ENCODE data around the gene CAPN13. TPM values are rescaled to one million over a fixed set of nuclear protein-coding genes. Genes with fewer than 3 reads are reported as not detected.

CAPN13 gene
- total and polyA plus RNA-seq, 2 of the 4 experiments (the other 2 are of a cell fraction) = not detected

GRCh38 chr2:30677231-30677630, 130.0 kb downstream of the CAPN13 start:
- Histone ChIP-seq H3K9me1 (ENCODE audit: insufficient read depth, low read length) (peaks cover 3% of the 10 kb centered on the region; the same call in 1 of the 2 replicates), H3K79me1 (ENCODE audit: low read depth in 1 of 2, low read length in 2 of 2) (no peaks in the 10 kb centered on the region), H2AFZ (replicated peaks; ENCODE audit: low read length, poor library complexity) (no peak overlapping the region), H2BK120ac (ENCODE audit: low read depth, low read length) (no peak overlapping the region), H4K20me1 (ENCODE audit: insufficient read depth, low read length) (no peaks in the 10 kb centered on the region), H2BK15ac (ENCODE audit: low read depth, low read length) (no peak overlapping the region), H3K27me3 (ENCODE audit: control insufficient read depth, insufficient read depth, low read length) (no peaks in the 10 kb centered on the region), H3K27ac (ENCODE audit: insufficient read depth, low read length) (no peak overlapping the region), H3K4me3 (ENCODE audit: insufficient read depth, low read depth, low read length) (no peak overlapping the region), H3K4me2 (ENCODE audit: low read depth, low read length) (no peak overlapping the region), H4K91ac (ENCODE audit: insufficient read depth, low read depth, low read length) (no peak overlapping the region), H3K9ac (ENCODE audit: low read depth, low read length) (no peak overlapping the region), H3K18ac (ENCODE audit: low read depth, low read length) (no peak overlapping the region), H3K4ac (ENCODE audit: low read depth, low read length) (no peak overlapping the region), H2BK5ac (ENCODE audit: low read depth, low read length, poor library complexity, severe bottlenecking) (no peak overlapping the region), H3K56ac (ENCODE audit: extremely low read depth, insufficient read depth, low read length) (no peak overlapping the region), H4K8ac (ENCODE audit: low read depth in 2 of 2, low read length in 2 of 2) (no peak overlapping the region; a peak in 1 of 4 replicates), H3K23ac (ENCODE audit: low read depth, low read length) (no peak overlapping the region), H3K14ac (replicated peaks; ENCODE audit: low read depth, low read length) (no peak overlapping the region), H3K36me3 (ENCODE audit: control insufficient read depth, insufficient read depth, low read length) (no peaks in the 10 kb centered on the region), H3K4me1 (ENCODE audit: control insufficient read depth, insufficient read depth, low read length) (no peaks in the 10 kb centered on the region), H2BK20ac (ENCODE audit: low read depth, low read length) (no peak overlapping the region), H2AK5ac (ENCODE audit: low read depth, low read length) (no peak overlapping the region), H3K9me3 (ENCODE audit: control insufficient read depth, insufficient read depth, low read length) (no peaks in the 10 kb centered on the region), H4K5ac (ENCODE audit: low read depth, low read length) (no peak overlapping the region), H2AK9ac (replicated peaks; ENCODE audit: low read depth, low read length, poor library complexity) (no peak overlapping the region)
- BruUV-seq (replicated peaks) = no TSS peak
- DNase-seq (no peak), ATAC-seq (ENCODE audit: low read depth) (no peak)
- POLR2A ChIA-PET (ENCODE audit: unreplicated experiment) = no interaction called here
- TF ChIP-seq FOS (IDR thresholded peaks at IDR 0.05; ENCODE audit: low read depth, low read length) (no peak), MAZ (IDR thresholded peaks at IDR 0.05; ENCODE audit: borderline replicate concordance, low read depth, low read length) (no peak), CTCF (conservative IDR thresholded peaks at IDR 0.05; ENCODE audit: low read depth, low read length) (no peak), MXI1 (IDR thresholded peaks at IDR 0.05; ENCODE audit: borderline replicate concordance, low read depth, low read length) (no peak), BHLHE40 (IDR thresholded peaks at IDR 0.05; ENCODE audit: low read depth, low read length) (no peak), NFE2L2 (IDR thresholded peaks at IDR 0.05; ENCODE audit: low read depth, low read length) (no peak), RCOR1 (IDR thresholded peaks at IDR 0.05; ENCODE audit: insufficient replicate concordance, low read length) (no peak), USF2 (IDR thresholded peaks at IDR 0.05; ENCODE audit: low read depth, low read length) (no peak), POLR2A (IDR thresholded peaks at IDR 0.05; ENCODE audit: low read depth, low read length) (no peak), RFX5 (IDR thresholded peaks at IDR 0.05; ENCODE audit: low read depth, low read length) (no peak), CEBPB (IDR thresholded peaks at IDR 0.05; ENCODE audit: low read depth, low read length) (no peak), SMC3 (IDR thresholded peaks at IDR 0.05; ENCODE audit: low read depth, low read length) (no peak), MAFK (IDR thresholded peaks at IDR 0.05; ENCODE audit: low read depth, low read length) (no peak), CHD1 (IDR thresholded peaks at IDR 0.05; ENCODE audit: low read depth, low read length) (no peak)
- dilution Hi-C loops (cut with HindIII; ENCODE audit: low sequenced_read_pairs, unreplicated experiment) (no loop called here), intact Hi-C loops (cut with micrococcal nuclease) (no loop called here), in situ Hi-C loops (cut with MboI; ENCODE audit: low sequenced_read_pairs) (no loop called here)
- CTCF ChIA-PET = no interaction called here
